Naive B cell (primary cell): Measurements from ENCODE around the gene FBRSL1. TPM values are rescaled to one million over a fixed set of nuclear protein-coding genes. Genes with fewer than 3 reads are reported as not detected.

Experiments used
- ATAC-seq, 2 donors: fragments of 150-1000 bp; cut with Tn5 transposase; 2 replicates each; pipeline ENCODE4 v1.10.0; 2021; ENCODE audit warnings: low read depth in 2 of 2, mild to moderate bottlenecking in 2 of 2, moderate library complexity in 2 of 2
- DNase-seq: peaks from one replicate; pipeline ENCODE4 v3.0.0; 2022
- H3K27ac Mint-ChIP-seq, 6 donors: one replicate each; pipeline ENCODE4 v1.8.0; 2020 to 2022; ENCODE audit warnings: mild to moderate bottlenecking in 6 of 6, mixed read lengths in 6 of 6, moderate library complexity in 5 of 6, inconsistent platforms in 2 of 6
- H3K27me3 Mint-ChIP-seq, 3 donors: one replicate each; pipeline ENCODE4 v1.8.0; 2021 to 2022; ENCODE audit warnings: mixed read lengths in 3 of 3, mild to moderate bottlenecking in 1 of 3
- H3K36me3 Mint-ChIP-seq, 2 donors: one replicate each; pipeline ENCODE4 v1.8.0; 2020 to 2022; ENCODE audit warnings: mixed read lengths in 2 of 2, inconsistent platforms in 1 of 2, mild to moderate bottlenecking in 1 of 2
- H3K4me1 Mint-ChIP-seq, 3 donors: one replicate each; pipeline ENCODE4 v1.8.0; 2020 to 2022; ENCODE audit warnings: mixed read lengths in 3 of 3, inconsistent platforms in 1 of 3, mild to moderate bottlenecking in 1 of 3, moderate library complexity in 1 of 3
- H3K4me3 Mint-ChIP-seq, 8 donors: one replicate each; pipeline ENCODE4 v1.8.0; 2020 to 2022; ENCODE audit warnings: mild to moderate bottlenecking in 8 of 8, mixed read lengths in 8 of 8, moderate library complexity in 8 of 8, inconsistent platforms in 2 of 8
- H3K9me3 Mint-ChIP-seq, 7 donors: one replicate each; pipeline ENCODE4 v1.8.0; 2020 to 2022; ENCODE audit warnings: mixed read lengths in 7 of 7, mild to moderate bottlenecking in 5 of 7, inconsistent platforms in 2 of 7, moderate library complexity in 1 of 7
- polyA plus RNA-seq, 6 donors: library from polyadenylated mRNA; unstranded; fragments of 300-500 nt; fragmentation: Illumina TruSeq; gene quantifications; one replicate each; pipeline ENCODE4 v1.2.3, GENCODE V29; 2021; ENCODE audit warnings: low read depth in 6 of 6

FBRSL1 gene
- polyA plus RNA-seq, 6 donors from 2014 or later: 0.60 to 5.8 (median 2.9) TPM

- Mint-ChIP-seq H3K4me1 (peaks cover 4 to 23% (median 16%) of the 10 kb centered on the region in 3 donors), H3K27ac (no peak overlapping the region), H3K27me3 (no peaks in the 10 kb centered on the region), H3K36me3 (peaks cover 0 to 11% of the 10 kb centered on the region in 2 donors), H3K4me3 (no peak overlapping the region), H3K9me3 (peaks cover 0 to 17% (median 5%) of the 10 kb centered on the region in 7 donors)
- DNase-seq: no peak
- no peak for ATAC-seq
These were observed 49.2 kb downstream of the FBRSL1 start for GRCh38 chr12:132539016-132539773.

GRCh38 chr12:132540436-132540835 is 50.5 kb downstream of the FBRSL1 start:
- H3K27me3 Mint-ChIP-seq: no peaks in the 10 kb centered on the region
- no peak for ATAC-seq
- peaks cover under 1 to 22% (median 18%) of the 10 kb centered on the region in 3 donors for H3K4me1 Mint-ChIP-seq
- H3K4me3 Mint-ChIP-seq: no peak overlapping the region
- peak overlapping the region in 2 of 6 donors; percentile 33 to 51 for H3K27ac Mint-ChIP-seq
- H3K9me3 Mint-ChIP-seq: peaks cover 0 to 12% (median 5%) of the 10 kb centered on the region in 7 donors
- DNase-seq: no peak
- H3K36me3 Mint-ChIP-seq: peaks cover 0 to 4% of the 10 kb centered on the region in 2 donors

GRCh38 chr12:132541200-132541599 is 51.2 kb downstream of the FBRSL1 start:
- Mint-ChIP-seq H3K4me3 (no peak overlapping the region), H3K4me1 (peaks cover 0 to 15% (median 12%) of the 10 kb centered on the region in 3 donors), H3K27me3 (no peaks in the 10 kb centered on the region), H3K9me3 (peaks cover 0 to 4% (median 0%) of the 10 kb centered on the region in 7 donors), H3K27ac (peak overlapping the region in 1 of 6 donors; percentile 41), H3K36me3 (no peaks in the 10 kb centered on the region)
- ATAC-seq (no peak), DNase-seq (no peak)

- Mint-ChIP-seq H3K4me1 (peaks cover 0 to 8% (median 7%) of the 10 kb centered on the region in 3 donors), H3K4me3 (no peak overlapping the region), H3K9me3 (no peaks in the 10 kb centered on the region), H3K27me3 (no peaks in the 10 kb centered on the region), H3K27ac (no peak overlapping the region), H3K36me3 (no peaks in the 10 kb centered on the region)
- DNase-seq (no peak), ATAC-seq (no peak)
These were observed 52.0 kb downstream of the FBRSL1 start for GRCh38 chr12:132541996-132542395.

- no peaks in the 10 kb centered on the region for H3K27me3 Mint-ChIP-seq
- ATAC-seq (no peak), DNase-seq (no peak)
- no peaks in the 10 kb centered on the region for H3K9me3 Mint-ChIP-seq
- no peaks in the 10 kb centered on the region for H3K36me3 Mint-ChIP-seq
- H3K27ac Mint-ChIP-seq: no peak overlapping the region
- H3K4me3 Mint-ChIP-seq: no peak overlapping the region
- H3K4me1 Mint-ChIP-seq: peaks cover 0 to 8% (median 7%) of the 10 kb centered on the region in 3 donors
These were observed 52.7 kb downstream of the FBRSL1 start for GRCh38 chr12:132542661-132543060.

- H3K27ac Mint-ChIP-seq: peak overlapping the region in 2 of 6 donors; percentile 28 to 63
- ATAC-seq (no peak), DNase-seq (no peak)
- no peak overlapping the region for H3K4me3 Mint-ChIP-seq
- H3K27me3 Mint-ChIP-seq: no peaks in the 10 kb centered on the region
- H3K9me3 Mint-ChIP-seq: no peaks in the 10 kb centered on the region
- no peaks in the 10 kb centered on the region for H3K36me3 Mint-ChIP-seq
- H3K4me1 Mint-ChIP-seq: peaks cover 0 to 8% (median 7%) of the 10 kb centered on the region in 3 donors
These were observed 53.5 kb downstream of the FBRSL1 start for GRCh38 chr12:132543298-132544079.

- DNase-seq: no peak
- Mint-ChIP-seq H3K36me3 (no peaks in the 10 kb centered on the region), H3K4me3 (peak overlapping the region in 1 of 8 donors; percentile 62), H3K27me3 (no peaks in the 10 kb centered on the region), H3K9me3 (no peaks in the 10 kb centered on the region), H3K4me1 (peaks cover 0 to 8% (median 7%) of the 10 kb centered on the region in 3 donors), H3K27ac (peak overlapping the region in 2 of 6 donors; percentile 28 to 56)
- no peak for ATAC-seq
These were observed 54.1 kb downstream of the FBRSL1 start for GRCh38 chr12:132544080-132544397.

GRCh38 chr12:132544498-132544897 is 54.5 kb downstream of the FBRSL1 start:
- H3K4me3 Mint-ChIP-seq: peak overlapping the region in 1 of 8 donors; percentile 62
- ATAC-seq (no peak), DNase-seq (no peak)
- peaks cover 0 to 8% (median 7%) of the 10 kb centered on the region in 3 donors for H3K4me1 Mint-ChIP-seq
- H3K27ac Mint-ChIP-seq: no peak overlapping the region
- no peaks in the 10 kb centered on the region for H3K36me3 Mint-ChIP-seq
- H3K9me3 Mint-ChIP-seq: no peaks in the 10 kb centered on the region
- H3K27me3 Mint-ChIP-seq: no peaks in the 10 kb centered on the region

- Mint-ChIP-seq H3K27ac (no peak overlapping the region), H3K4me1 (peaks cover 0 to 8% (median 7%) of the 10 kb centered on the region in 3 donors)
- no peak for DNase-seq
These were observed 55.4 kb downstream of the FBRSL1 start for GRCh38 chr12:132545164-132545953.

GRCh38 chr12:132545955-132546354 is 56.0 kb downstream of the FBRSL1 start:
- H3K9me3 Mint-ChIP-seq: no peaks in the 10 kb centered on the region
- ATAC-seq (no peak), DNase-seq (no peak)
- H3K36me3 Mint-ChIP-seq: no peaks in the 10 kb centered on the region
- H3K4me3 Mint-ChIP-seq: no peak overlapping the region
- no peaks in the 10 kb centered on the region for H3K27me3 Mint-ChIP-seq
- H3K4me1 Mint-ChIP-seq: peaks cover 0 to 8% (median 4%) of the 10 kb centered on the region in 3 donors
- no peak overlapping the region for H3K27ac Mint-ChIP-seq

More at GRCh38 chr12:132545164-132545953, 55.4 kb downstream of the FBRSL1 start:
- no peak for ATAC-seq
- Mint-ChIP-seq H3K9me3 (no peaks in the 10 kb centered on the region), H3K4me3 (no peak overlapping the region), H3K36me3 (no peaks in the 10 kb centered on the region), H3K27me3 (no peaks in the 10 kb centered on the region)

GRCh38 chr12:132546647-132547046 is 56.7 kb downstream of the FBRSL1 start:
- no peaks in the 10 kb centered on the region for H3K27me3 Mint-ChIP-seq
- H3K4me1 Mint-ChIP-seq: peaks cover 0 to 8% (median 4%) of the 10 kb centered on the region in 3 donors
- H3K27ac Mint-ChIP-seq: no peak overlapping the region
- DNase-seq (no peak), ATAC-seq (no peak)
- no peaks in the 10 kb centered on the region for H3K36me3 Mint-ChIP-seq
- no peaks in the 10 kb centered on the region for H3K9me3 Mint-ChIP-seq
- no peak overlapping the region for H3K4me3 Mint-ChIP-seq

- no peak for DNase-seq
- Mint-ChIP-seq H3K36me3 (no peaks in the 10 kb centered on the region), H3K27me3 (no peaks in the 10 kb centered on the region), H3K27ac (no peak overlapping the region), H3K4me1 (peaks cover 0 to 8% (median 4%) of the 10 kb centered on the region in 3 donors), H3K4me3 (no peak overlapping the region), H3K9me3 (no peaks in the 10 kb centered on the region)
- no peak for ATAC-seq
These were observed 57.3 kb downstream of the FBRSL1 start for GRCh38 chr12:132547205-132547740.

GRCh38 chr12:132548430-132549058 is 58.6 kb downstream of the FBRSL1 start:
- no peak overlapping the region for H3K4me3 Mint-ChIP-seq
- DNase-seq (no peak), ATAC-seq (no peak)
- no peak overlapping the region for H3K27ac Mint-ChIP-seq
- no peaks in the 10 kb centered on the region for H3K36me3 Mint-ChIP-seq
- H3K4me1 Mint-ChIP-seq: peaks cover 0 to 8% (median 4%) of the 10 kb centered on the region in 3 donors
- no peaks in the 10 kb centered on the region for H3K9me3 Mint-ChIP-seq
- H3K27me3 Mint-ChIP-seq: no peaks in the 10 kb centered on the region
